HG02981 (cell line): ENCODE data around the gene ANKRD13C.

Source experiments
- ATAC-seq: cut with Tn5 transposase; IDR thresholded peaks from one replicate; pipeline ENCODE4 v1.9.1; 2021; ENCODE audit warnings: mild to moderate bottlenecking, moderate library complexity; ENCODE audit not compliant: unreplicated experiment

The ANKRD13C gene

GRCh38 chr1:70314706-70315304 lies 39.7 kb downstream of the ANKRD13C start:
- ATAC-seq: no peak

GRCh38 chr1:70311369-70311768 lies 43.2 kb downstream of the ANKRD13C start:
- ATAC-seq: no peak

- ATAC-seq: no peak
These were observed 55.0 kb downstream of the ANKRD13C start for GRCh38 chr1:70299472-70299871.

- ATAC-seq: no peak
These were observed 58.8 kb downstream of the ANKRD13C start for GRCh38 chr1:70295749-70296148.

- no peak for ATAC-seq
These were observed 61.2 kb downstream of the ANKRD13C start for GRCh38 chr1:70293186-70293843.

GRCh38 chr1:70290218-70290617 lies 64.3 kb downstream of the ANKRD13C start:
- no peak for ATAC-seq

- no peak for ATAC-seq
These were observed 66.4 kb downstream of the ANKRD13C start for GRCh38 chr1:70288166-70288565.

- ATAC-seq: no peak
These were observed 68.1 kb downstream of the ANKRD13C start for GRCh38 chr1:70286453-70286852.

GRCh38 chr1:70284366-70284765 lies 70.2 kb downstream of the ANKRD13C start:
- no peak for ATAC-seq

- no peak for ATAC-seq
These were observed 75.8 kb downstream of the ANKRD13C start for GRCh38 chr1:70278710-70279109.

- ATAC-seq: no peak
These were observed 76.6 kb downstream of the ANKRD13C start for GRCh38 chr1:70277875-70278274.

- ATAC-seq: no peak
These were observed 88.6 kb downstream of the ANKRD13C start for GRCh38 chr1:70265946-70266345.

GRCh38 chr1:70264839-70265238 lies 89.7 kb downstream of the ANKRD13C start:
- ATAC-seq: no peak

- ATAC-seq: no peak
These were observed 97.9 kb downstream of the ANKRD13C start for GRCh38 chr1:70256664-70257063.

GRCh38 chr1:70248729-70249128 lies 105.8 kb downstream of the ANKRD13C start:
- no peak for ATAC-seq

- ATAC-seq: no peak
These were observed 106.8 kb downstream of the ANKRD13C start for GRCh38 chr1:70247768-70248167.

- ATAC-seq: no peak
These were observed 107.4 kb downstream of the ANKRD13C start for GRCh38 chr1:70247122-70247521.

- ATAC-seq: no peak
These were observed 114.6 kb downstream of the ANKRD13C start for GRCh38 chr1:70239940-70240339.

- ATAC-seq: no peak
These were observed 119.8 kb downstream of the ANKRD13C start for GRCh38 chr1:70234733-70235132.

GRCh38 chr1:70231475-70231874 lies 123.0 kb downstream of the ANKRD13C start:
- ATAC-seq: no peak

- no peak for ATAC-seq
These were observed 125.9 kb downstream of the ANKRD13C start for GRCh38 chr1:70228670-70229069.

GRCh38 chr1:70227439-70227838 lies 127.1 kb downstream of the ANKRD13C start:
- ATAC-seq: no peak

GRCh38 chr1:70224954-70225353 lies 129.6 kb downstream of the ANKRD13C start:
- no peak for ATAC-seq
